SK-N-MC (cell line): Measurements from ENCODE around the gene FGFBP3.

Experiments used
- DNase-seq: peaks from one replicate; pipeline ENCODE4 v3.0.0-alpha.2; 2011; ENCODE audit warnings: low read depth, low spot score
- H3K27ac ChIP-seq: fragments of 200-600 bp; sonication (generic); 2 replicates; pipeline ENCODE4 v1.5.1; 2016; ENCODE audit warnings: mixed run types
- H3K36me3 ChIP-seq: fragments of 200-600 bp; sonication (generic); 2 replicates; pipeline ENCODE4 v1.6.1; 2017; ENCODE audit warnings: antibody characterized with exemption, low read length, mixed read lengths; ENCODE audit not compliant: insufficient read depth
- H3K4me3 ChIP-seq: fragments of 200-600 bp; sonication (generic); 2 replicates; pipeline ENCODE4 v1.5.1; 2016
- H3K9ac ChIP-seq: fragments of 200-600 bp; sonication (generic); 2 replicates; pipeline ENCODE4 v1.8.0; 2017; ENCODE audit warnings: mixed run types, mixed read lengths; ENCODE audit not compliant: insufficient read length
- H3K9me3 ChIP-seq: fragments of 200-600 bp; sonication (generic); 2 replicates; pipeline ENCODE4 v1.6.1; 2017; ENCODE audit warnings: low read depth, mild to moderate bottlenecking, antibody characterized with exemption, low read length, moderate library complexity, mixed read lengths
- EZH2 ChIP-seq: fragments of 200-600 bp; sonication (generic); IDR thresholded peaks from one replicate; pipeline ENCODE4 v1.6.1; 2017; ENCODE audit warnings: antibody characterized with exemption
- FOXP2 ChIP-seq: optimal IDR thresholded peaks from 2 replicates; pipeline ENCODE3; 2011; ENCODE audit warnings: mild to moderate bottlenecking, moderate library complexity; ENCODE audit not compliant: insufficient read depth; ENCODE audit errors: extremely low read length, control extremely low read depth
- POLR2AphosphoS5 ChIP-seq: IDR thresholded peaks from 2 replicates; pipeline ENCODE4 v1.6.1; 2012; ENCODE audit warnings: mild to moderate bottlenecking, low read depth, low read length, borderline replicate concordance

The FGFBP3 gene

GRCh38 chr10:91909117-91909677 is at the start of gene FGFBP3:
FGFBP3 (minus strand) TSS chr10:91909486; CDS start chr10:91908969, 517 bp downstream.
- TF ChIP-seq POLR2AphosphoS5 (no peak), EZH2 (no peak), FOXP2 (no peak)
- Histone ChIP-seq H3K36me3 (no peaks in the 10 kb centered on the region), H3K9me3 (no peaks in the 10 kb centered on the region), H3K4me3 (peak within 1 kb of the TSS; percentile 86), H3K9ac (peak within 1 kb of the TSS; percentile 63), H3K27ac (no peak within 1 kb of the TSS)
- no peak for DNase-seq

GRCh38 chr10:91957091-91957490 is 47.8 kb upstream of the FGFBP3 start:
- TF ChIP-seq POLR2AphosphoS5 (no peak), EZH2 (no peak), FOXP2 (no peak)
- no peak for DNase-seq
- H3K27ac ChIP-seq, result no peak overlapping the region
- no peak overlapping the region for H3K4me3 ChIP-seq
- no peaks in the 10 kb centered on the region for H3K9me3 ChIP-seq
- H3K36me3 ChIP-seq, result peaks cover 66% of the 10 kb centered on the region
- H3K9ac ChIP-seq, result no peak overlapping the region

GRCh38 chr10:91955114-91955513 is 45.8 kb upstream of the FGFBP3 start:
- Histone ChIP-seq H3K9ac (no peak overlapping the region), H3K27ac (no peak overlapping the region)

GRCh38 chr10:91953600-91954160 is 44.4 kb upstream of the FGFBP3 start:
- no peak for TF ChIP-seq FOXP2
- no peak for TF ChIP-seq POLR2AphosphoS5
- no peak for TF ChIP-seq EZH2
- Histone ChIP-seq H3K9me3 (no peaks in the 10 kb centered on the region), H3K4me3 (no peak overlapping the region), H3K36me3 (peaks cover 53% of the 10 kb centered on the region), H3K27ac (no peak overlapping the region), H3K9ac (no peak overlapping the region)
- DNase-seq, result no peak

More at GRCh38 chr10:91955114-91955513, 45.8 kb upstream of the FGFBP3 start:
- Histone ChIP-seq H3K9me3 (no peaks in the 10 kb centered on the region), H3K4me3 (no peak overlapping the region), H3K36me3 (peaks cover 59% of the 10 kb centered on the region; the same call in 1 of the 2 replicates)
- DNase-seq, result no peak
- TF ChIP-seq POLR2AphosphoS5 (no peak), FOXP2 (no peak), EZH2 (no peak)

- no peak overlapping the region for H3K9ac ChIP-seq
- H3K4me3 ChIP-seq, result no peak overlapping the region
- peaks cover 37% of the 10 kb centered on the region for H3K36me3 ChIP-seq
- no peak for DNase-seq
- H3K9me3 ChIP-seq, result no peaks in the 10 kb centered on the region
- TF ChIP-seq EZH2 (no peak), POLR2AphosphoS5 (no peak), FOXP2 (no peak)
- no peak overlapping the region for H3K27ac ChIP-seq
These were observed 35.8 kb upstream of the FGFBP3 start for GRCh38 chr10:91944880-91945630.

GRCh38 chr10:91941426-91941825 is 32.1 kb upstream of the FGFBP3 start:
- Histone ChIP-seq H3K27ac (no peak overlapping the region), H3K9ac (no peak overlapping the region), H3K9me3 (no peaks in the 10 kb centered on the region), H3K4me3 (no peak overlapping the region), H3K36me3 (peaks cover 45% of the 10 kb centered on the region)
- DNase-seq, result no peak
- TF ChIP-seq FOXP2 (no peak), EZH2 (no peak), POLR2AphosphoS5 (no peak)

- no peak for DNase-seq
- Histone ChIP-seq H3K36me3 (peaks cover 45% of the 10 kb centered on the region), H3K4me3 (no peak overlapping the region), H3K27ac (no peak overlapping the region), H3K9me3 (no peaks in the 10 kb centered on the region), H3K9ac (no peak overlapping the region)
- TF ChIP-seq POLR2AphosphoS5, result no peak
- TF ChIP-seq FOXP2, result no peak
- no peak for TF ChIP-seq EZH2
These were observed 30.4 kb upstream of the FGFBP3 start for GRCh38 chr10:91939653-91940052.

- DNase-seq, result no peak
- Histone ChIP-seq H3K36me3 (peaks cover 47% of the 10 kb centered on the region), H3K4me3 (no peak overlapping the region), H3K27ac (no peak overlapping the region), H3K9ac (no peak overlapping the region), H3K9me3 (no peaks in the 10 kb centered on the region)
- no peak for TF ChIP-seq EZH2
- no peak for TF ChIP-seq POLR2AphosphoS5
- no peak for TF ChIP-seq FOXP2
These were observed 26.6 kb upstream of the FGFBP3 start for GRCh38 chr10:91935886-91936285.

GRCh38 chr10:91932737-91933136 is 23.5 kb upstream of the FGFBP3 start:
- no peak overlapping the region for H3K4me3 ChIP-seq
- DNase-seq, result no peak
- H3K36me3 ChIP-seq, result peaks cover 44% of the 10 kb centered on the region
- H3K9me3 ChIP-seq, result no peaks in the 10 kb centered on the region
- TF ChIP-seq FOXP2, result no peak
- no peak for TF ChIP-seq EZH2
- TF ChIP-seq POLR2AphosphoS5, result no peak
- H3K27ac ChIP-seq, result no peak overlapping the region
- no peak overlapping the region for H3K9ac ChIP-seq
